SJCRH30 (cell line): ENCODE data around the gene COL13A1. TPM values are rescaled to one million over a fixed set of nuclear protein-coding genes. Genes with fewer than 3 reads are reported as not detected.

Experiments used
- DNase-seq, 2 experiments: peaks; one replicate each; pipeline ENCODE4 v3.0.0-alpha.2; 2015 to 2020
- H3K27ac ChIP-seq: fragments of 250-450 bp; sonication (Bioruptor Pico); 2 replicates; pipeline ENCODE4 v1.5.1; 2020; ENCODE audit warnings: mild to moderate bottlenecking, moderate library complexity
- H3K27me3 ChIP-seq: fragments of 250-450 bp; sonication (Bioruptor Pico); 2 replicates; pipeline ENCODE4 v1.5.1; 2020; ENCODE audit warnings: mild to moderate bottlenecking, moderate library complexity
- H3K36me3 ChIP-seq: fragments of 250-450 bp; sonication (Bioruptor Pico); 2 replicates; pipeline ENCODE4 v1.5.1; 2020; ENCODE audit warnings: mild to moderate bottlenecking, moderate library complexity
- H3K4me1 ChIP-seq: fragments of 250-450 bp; sonication (Bioruptor Pico); 2 replicates; pipeline ENCODE4 v1.5.1; 2020; ENCODE audit warnings: mild to moderate bottlenecking, moderate library complexity
- H3K4me3 ChIP-seq: fragments of 250-450 bp; sonication (Bioruptor Pico); 2 replicates; pipeline ENCODE4 v1.5.1; 2020; ENCODE audit warnings: mild to moderate bottlenecking, moderate library complexity
- H3K9me3 ChIP-seq: fragments of 250-450 bp; sonication (Bioruptor Pico); replicated peaks from 2 replicates; pipeline ENCODE4 v1.5.1; 2020; ENCODE audit warnings: mild to moderate bottlenecking, moderate library complexity
- total RNA-seq: library from RNA; depleted of rRNA; stranded (reverse); fragments of >200 nt; shearing (Covaris generic); gene quantifications from 2 replicates; pipeline ENCODE4 v1.2.3, GENCODE V29; 2014; rRNA removed

The COL13A1 gene
- total RNA-seq, 1 experiment from 2014 or later, result 0.26 TPM

DNA sequence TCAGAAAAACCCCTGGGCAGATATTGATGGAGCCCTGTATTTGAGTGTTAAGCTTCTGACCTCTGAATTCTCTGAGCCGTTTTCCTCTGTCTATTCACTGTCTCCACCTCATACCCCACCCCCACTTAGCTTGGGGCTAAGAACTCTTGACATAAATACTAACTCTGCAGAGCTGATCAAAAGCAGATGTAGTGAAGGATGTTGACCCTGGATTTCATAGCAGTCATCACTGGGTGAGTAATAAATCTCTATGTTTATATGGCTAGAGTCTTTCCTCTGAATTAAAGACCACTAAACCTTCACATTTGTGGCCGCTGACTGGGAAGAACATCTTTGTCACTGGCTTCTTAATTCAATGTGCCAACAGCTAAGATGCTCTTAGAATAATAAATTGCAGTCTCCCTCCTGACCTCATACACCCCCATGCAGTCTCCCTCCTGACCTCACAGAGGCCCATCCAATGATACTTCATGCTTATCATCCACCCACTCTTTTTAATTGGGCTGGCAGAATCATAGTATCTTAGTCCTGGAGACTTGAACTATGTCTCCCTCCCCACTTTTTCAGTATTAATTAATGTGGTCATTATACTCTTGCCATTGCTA, 172.9 kb downstream of the COL13A1 start:
- DNase-seq, result no peak
- H3K4me3 ChIP-seq, result no peak overlapping the region
- H3K36me3 ChIP-seq, result no peaks in the 10 kb centered on the region
- H3K9me3 ChIP-seq, result no peaks in the 10 kb centered on the region
- no peaks in the 10 kb centered on the region for H3K4me1 ChIP-seq
- H3K27ac ChIP-seq, result no peak overlapping the region
- H3K27me3 ChIP-seq, result no peaks in the 10 kb centered on the region

- Histone ChIP-seq H3K36me3 (no peaks in the 10 kb centered on the region), H3K27me3 (no peaks in the 10 kb centered on the region), H3K9me3 (no peaks in the 10 kb centered on the region), H3K4me1 (no peaks in the 10 kb centered on the region), H3K27ac (no peak overlapping the region), H3K4me3 (no peak overlapping the region)
- no peak for DNase-seq
These were observed 175.3 kb downstream of the COL13A1 start for GRCh38 chr10:69976795-69977546.

DNA sequence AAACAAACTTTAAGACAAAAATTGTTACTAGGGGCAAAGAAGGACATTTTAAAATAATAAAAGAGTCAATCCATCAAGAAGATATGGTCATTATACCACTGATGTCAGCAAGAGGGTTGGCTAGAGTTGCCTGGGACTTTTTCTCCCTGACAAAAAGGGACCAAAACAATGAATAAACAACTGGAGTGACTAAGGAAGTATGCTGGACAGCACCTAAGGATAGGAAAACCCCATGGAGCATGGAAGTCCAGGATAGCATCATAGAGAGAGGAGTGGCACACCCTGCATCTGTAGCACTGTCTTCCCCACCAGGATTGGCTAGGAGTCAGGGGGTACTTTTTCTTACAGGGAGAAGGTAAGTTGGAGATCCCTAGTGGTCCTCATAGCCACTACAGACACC, 177.5 kb downstream of the COL13A1 start:
- Histone ChIP-seq H3K27me3 (no peaks in the 10 kb centered on the region), H3K4me1 (no peaks in the 10 kb centered on the region), H3K27ac (no peak overlapping the region), H3K9me3 (no peaks in the 10 kb centered on the region), H3K4me3 (no peak overlapping the region), H3K36me3 (no peaks in the 10 kb centered on the region)
- DNase-seq, result no peak

GRCh38 chr10:69980672-69981071, 179.0 kb downstream of the COL13A1 start:
- no peaks in the 10 kb centered on the region for H3K9me3 ChIP-seq
- no peaks in the 10 kb centered on the region for H3K27me3 ChIP-seq
- no peak for DNase-seq
- H3K4me3 ChIP-seq, result no peak overlapping the region
- H3K36me3 ChIP-seq, result no peaks in the 10 kb centered on the region
- no peak overlapping the region for H3K27ac ChIP-seq
- no peaks in the 10 kb centered on the region for H3K4me1 ChIP-seq

GRCh38 chr10:69988094-69988493, 186.4 kb downstream of the COL13A1 start:
- no peaks in the 10 kb centered on the region for H3K4me1 ChIP-seq
- no peaks in the 10 kb centered on the region for H3K9me3 ChIP-seq
- no peak for DNase-seq
- no peak overlapping the region for H3K27ac ChIP-seq
- H3K4me3 ChIP-seq, result no peak overlapping the region
- no peaks in the 10 kb centered on the region for H3K36me3 ChIP-seq
- no peaks in the 10 kb centered on the region for H3K27me3 ChIP-seq

DNA sequence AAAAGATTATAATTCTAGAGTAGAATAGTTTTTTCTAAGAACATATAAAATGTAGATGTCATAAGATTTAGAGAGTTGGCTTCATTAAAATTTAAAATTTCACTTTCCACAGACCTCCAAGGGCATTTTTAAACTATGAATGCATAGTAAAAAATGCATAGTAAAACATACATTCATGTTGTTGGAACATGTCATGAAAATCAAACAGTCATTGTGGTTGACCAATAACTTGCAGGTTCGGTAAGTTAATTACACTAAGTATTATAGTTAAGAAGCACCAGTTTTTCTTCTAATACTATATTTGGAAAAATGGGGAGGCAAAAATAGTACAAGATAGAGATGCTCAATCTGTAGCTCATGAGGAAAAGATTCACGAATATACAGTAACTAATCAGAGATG, 189.4 kb downstream of the COL13A1 start:
- no peaks in the 10 kb centered on the region for H3K9me3 ChIP-seq
- no peak overlapping the region for H3K4me3 ChIP-seq
- no peak overlapping the region for H3K27ac ChIP-seq
- H3K4me1 ChIP-seq, result no peaks in the 10 kb centered on the region
- no peaks in the 10 kb centered on the region for H3K36me3 ChIP-seq
- no peak for DNase-seq
- no peaks in the 10 kb centered on the region for H3K27me3 ChIP-seq

DNA sequence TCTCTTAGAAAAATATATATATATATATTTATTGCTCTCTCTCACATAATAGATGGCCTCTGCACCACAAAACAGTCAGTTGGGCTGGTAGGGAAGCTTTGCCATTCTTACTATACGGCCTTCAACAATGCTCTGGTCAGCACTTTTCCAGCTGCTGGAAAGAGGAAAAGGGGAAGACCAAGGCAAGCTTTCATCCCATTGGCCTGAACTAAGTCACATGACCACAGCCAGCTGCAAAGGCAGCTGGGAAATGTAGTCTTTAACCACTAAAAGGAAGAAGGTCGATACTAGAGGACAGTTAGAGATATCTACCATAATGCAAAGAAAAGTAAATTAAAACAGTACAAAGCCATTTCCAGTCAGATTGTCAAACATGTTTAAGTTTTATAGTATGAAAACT, 192.6 kb downstream of the COL13A1 start:
- no peak overlapping the region for H3K27ac ChIP-seq
- no peak overlapping the region for H3K4me3 ChIP-seq
- H3K27me3 ChIP-seq, result no peaks in the 10 kb centered on the region
- peak; percentile 19 to 62 for DNase-seq
- H3K36me3 ChIP-seq, result no peaks in the 10 kb centered on the region
- no peaks in the 10 kb centered on the region for H3K9me3 ChIP-seq
- H3K4me1 ChIP-seq, result no peaks in the 10 kb centered on the region

DNA sequence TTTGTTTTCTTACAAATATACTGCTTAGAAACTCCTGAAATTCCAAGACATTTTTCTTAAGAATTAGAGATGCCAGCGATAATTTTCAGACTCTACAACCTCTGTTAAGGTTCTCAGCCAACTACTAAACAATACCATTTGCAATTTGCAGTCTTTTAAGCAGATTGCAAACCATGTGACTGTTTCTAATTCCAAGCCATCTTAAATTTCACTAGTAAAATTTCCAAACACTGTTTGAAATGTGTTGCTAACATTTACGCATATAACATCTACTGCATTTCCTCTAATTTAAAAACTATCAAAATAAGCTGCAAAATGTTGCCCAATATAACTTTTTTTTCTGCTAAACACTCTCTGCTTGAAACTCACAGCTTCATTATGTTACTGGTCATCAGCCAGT, 194.9 kb downstream of the COL13A1 start:
- Histone ChIP-seq H3K27me3 (no peaks in the 10 kb centered on the region), H3K4me1 (no peaks in the 10 kb centered on the region), H3K36me3 (no peaks in the 10 kb centered on the region), H3K4me3 (no peak overlapping the region), H3K27ac (no peak overlapping the region), H3K9me3 (no peaks in the 10 kb centered on the region)
- no peak for DNase-seq

- no peak for DNase-seq
- H3K36me3 ChIP-seq, result no peaks in the 10 kb centered on the region
- no peaks in the 10 kb centered on the region for H3K4me1 ChIP-seq
- no peak overlapping the region for H3K27ac ChIP-seq
- no peak overlapping the region for H3K4me3 ChIP-seq
- H3K9me3 ChIP-seq, result no peaks in the 10 kb centered on the region
- H3K27me3 ChIP-seq, result no peaks in the 10 kb centered on the region
These were observed 198.6 kb downstream of the COL13A1 start for GRCh38 chr10:70000262-70000661.

- Histone ChIP-seq H3K36me3 (no peaks in the 10 kb centered on the region), H3K27ac (peak overlapping the region; percentile 59), H3K4me3 (no peak overlapping the region), H3K27me3 (no peaks in the 10 kb centered on the region), H3K9me3 (no peaks in the 10 kb centered on the region), H3K4me1 (peaks cover 11% of the 10 kb centered on the region)
- peak; percentile 41 to 70 for DNase-seq
These were observed 205.6 kb downstream of the COL13A1 start for GRCh38 chr10:70007116-70007820.

Other genes starting within 250 kb of the COL13A1 start
- gene NEUROG3, start 228.5 kb upstream of the COL13A1 start, total RNA-seq, result 0.26 TPM in 1 of 2 replicates, not detected in the other
- 0.86 and 1.2 TPM in 2 replicates for gene FAM241B, start 171.7 kb upstream of the COL13A1 start, total RNA-seq